Panc1 (cell line): ENCODE data around the gene SECISBP2. TPM values are rescaled to one million over a fixed set of nuclear protein-coding genes. Genes with fewer than 3 reads are reported as not detected.

Source experiments
- ATAC-seq: fragments of 200-7000 bp; cut with Tn5 transposase; 2 replicates; pipeline ENCODE4 v1.9.1; 2020; ENCODE audit warnings: mild to moderate bottlenecking, moderate library complexity
- BruUV-seq: library from RNA; stranded (reverse); fragments of 400-500 nt; replicated peaks from 2 replicates; lab custom pipeline; 2021; lab: Mats Ljungman, UMichigan
- CTCF ChIA-PET: fragments of 300-600 bp; sonication (Branson Sonifier 250); formaldehyde crosslinking; loops from one replicate; lab custom pipeline; 2022; ENCODE audit warnings: antibody characterized with exemption; lab: Charles Lee
- POLR2A ChIA-PET: fragments of 300-600 bp; sonication (Branson Sonifier 250); formaldehyde crosslinking; loops from one replicate; lab custom pipeline; 2022; ENCODE audit warnings: antibody characterized with exemption; lab: Charles Lee
- DNase-seq: peaks from one replicate; pipeline ENCODE4 v3.0.0-alpha.2; 2010; ENCODE audit warnings: low read depth, low spot score
- H3K27ac ChIP-seq: 2 replicates; pipeline ENCODE4 v1.5.1; 2011; ENCODE audit warnings: mild to moderate bottlenecking, low read length, inconsistent platforms
- H3K27me3 ChIP-seq: fragments of 200-500 bp; sonication (Bioruptor generic); 2 replicates; pipeline ENCODE4 v1.6.0; 2014; ENCODE audit warnings: low read length, inconsistent platforms; ENCODE audit not compliant: control insufficient read depth, insufficient read depth
- H3K36me3 ChIP-seq: fragments of 200-500 bp; sonication (Bioruptor generic); 2 replicates; pipeline ENCODE4 v1.5.1; 2014; ENCODE audit warnings: inconsistent platforms, mild to moderate bottlenecking, low read length, moderate library complexity; ENCODE audit not compliant: control insufficient read depth, insufficient read depth
- H3K4me1 ChIP-seq: 2 replicates; pipeline ENCODE4 v1.5.1; 2011; ENCODE audit warnings: inconsistent platforms, mild to moderate bottlenecking, low read length, moderate library complexity; ENCODE audit not compliant: control insufficient read depth, insufficient read depth
- H3K4me3 ChIP-seq, 2 experiments: 2 replicates each; pipeline ENCODE4 v1.5.1; 2011 to 2012; ENCODE audit warnings: low read depth in 2 of 2, low read length in 2 of 2, mild to moderate bottlenecking in 2 of 2, inconsistent platforms in 1 of 2, moderate library complexity in 1 of 2
- H3K9me3 ChIP-seq: fragments of 200-500 bp; sonication (Bioruptor generic); 2 replicates; pipeline ENCODE4 v1.5.1; 2014; ENCODE audit warnings: low read depth, mild to moderate bottlenecking, inconsistent platforms, low read length, moderate library complexity; ENCODE audit not compliant: control insufficient read depth, insufficient read depth
- CTCF ChIP-seq: fragments of 450-650 bp; IDR thresholded peaks from 2 replicates; pipeline ENCODE4 v1.5.1; 2017; ENCODE audit warnings: mild to moderate bottlenecking
- POLR2AphosphoS5 ChIP-seq: IDR thresholded peaks from 2 replicates; pipeline ENCODE4 v1.6.1; 2012; ENCODE audit warnings: mild to moderate bottlenecking, low read depth, low read length, moderate library complexity
- REST ChIP-seq, 2 experiments: IDR thresholded peaks; 2 replicates each; pipeline ENCODE4 v1.6.1; 2011 to 2012; ENCODE audit warnings: low read depth in 2 of 2, control low read depth in 1 of 2, low read length in 1 of 2, mild to moderate bottlenecking in 1 of 2, moderate library complexity in 1 of 2; ENCODE audit not compliant: insufficient read depth in 1 of 2
- SIN3A ChIP-seq: IDR thresholded peaks from 2 replicates; pipeline ENCODE4 v1.6.1; 2012; ENCODE audit warnings: low read depth, mild to moderate bottlenecking, low read length, moderate library complexity, borderline replicate concordance; ENCODE audit not compliant: insufficient read depth
- TCF7L2 ChIP-seq: IDR thresholded peaks from 2 replicates; pipeline ENCODE4 v1.6.1; 2011; ENCODE audit warnings: mild to moderate bottlenecking, low read depth, low read length, inconsistent platforms
- in situ Hi-C: cut with HindIII; loops from 2 replicates; pipeline ENCODE4 v1.10.0; 2016; ENCODE audit warnings: low sequenced_read_pairs, low pct_unique_long_range_greater_than_20kb
- intact Hi-C: fragments of 100-400 bp; cut with micrococcal nuclease; formaldehyde crosslinking; loops from one replicate; pipeline ENCODE4 v1.10.0; 2022; ENCODE audit not compliant: unreplicated experiment
- total RNA-seq: library from RNA; stranded (reverse); gene quantifications from one replicate; pipeline ENCODE4 v1.2.1, GENCODE V29; 2021; ENCODE audit not compliant: unreplicated experiment

Gene SECISBP2
- total RNA-seq, 1 experiment from 2014 or later = 17.7 TPM

GRCh38 chr9:89388084-89388867 lies 70.0 kb downstream of the SECISBP2 start:
- CTCF ChIA-PET = no interaction called here
- BruUV-seq = no TSS peak
- Histone ChIP-seq H3K9me3 (no peaks in the 10 kb centered on the region), H3K36me3 (no peaks in the 10 kb centered on the region), H3K27ac (no peak overlapping the region), H3K4me1 (no peaks in the 10 kb centered on the region), H3K4me3 (no peak overlapping the region), H3K27me3 (no peaks in the 10 kb centered on the region)
- in situ Hi-C loops = no loop called here
- no peak for ATAC-seq
- no peak for DNase-seq
- TF ChIP-seq TCF7L2 = no peak
- TF ChIP-seq REST (IDR thresholded peaks at IDR 0.05; ENCODE audit: insufficient read depth in 1 of 2, low read depth in 2 of 2, low read length in 1 of 2) = no peak
- no peak for TF ChIP-seq POLR2AphosphoS5
- TF ChIP-seq SIN3A = no peak
- TF ChIP-seq CTCF = no peak
- POLR2A ChIA-PET = no interaction called here
- intact Hi-C loops = no loop called here

GRCh38 chr9:89388868-89389177 lies 70.5 kb downstream of the SECISBP2 start:
- no peaks in the 10 kb centered on the region for H3K36me3 ChIP-seq
- no peak overlapping the region for H3K27ac ChIP-seq
- TF ChIP-seq TCF7L2 (no peak), SIN3A (no peak), POLR2AphosphoS5 (no peak), CTCF (no peak), REST (IDR thresholded peaks at IDR 0.05; ENCODE audit: insufficient read depth in 1 of 2, low read depth in 2 of 2, low read length in 1 of 2) (no peak)
- BruUV-seq = no TSS peak
- in situ Hi-C loops = no loop called here
- POLR2A ChIA-PET = no interaction called here
- CTCF ChIA-PET = no interaction called here
- ATAC-seq (no peak), DNase-seq (no peak)
- H3K27me3 ChIP-seq = no peaks in the 10 kb centered on the region
- no peaks in the 10 kb centered on the region for H3K4me1 ChIP-seq
- intact Hi-C loops = no loop called here
- H3K4me3 ChIP-seq = no peak overlapping the region
- H3K9me3 ChIP-seq = no peaks in the 10 kb centered on the region
